Measurements from ENCODE around the gene GEN1. TPM values are rescaled to one million over a fixed set of nuclear protein-coding genes. Genes with fewer than 3 reads are reported as not detected.

The GEN1 gene
- 10 to 100 TPM in 3 of 9 donors, 1 to 10 TPM in 6; 1.5 to 20.4 (median 4.2) TPM for total RNA-seq
- polyA plus RNA-seq = 1 to 10 TPM; 2.9 to 5.4 (median 5.3) TPM
- long read RNA-seq, donor 1, full-length matches to known transcripts = 2 of 2 reads
- long read RNA-seq, donor 1, partial matches to known transcripts = 0 of 2 reads
- long read RNA-seq, donor 1, other reads (novel, unspliced or antisense) = 0 of 2 reads
- long read RNA-seq, donor 2, partial matches to known transcripts = 0 of 1 reads
- long read RNA-seq, donor 2, other reads (novel, unspliced or antisense) = 0 of 1 reads
- long read RNA-seq, donor 3, partial matches to known transcripts = 0 of 1 reads
- long read RNA-seq, donor 3, other reads (novel, unspliced or antisense) = 0 of 1 reads
- long read RNA-seq, donor 4 = 0 reads
- long read RNA-seq, donor 5, partial matches to known transcripts = 0 of 2 reads
- long read RNA-seq, donor 5, other reads (novel, unspliced or antisense) = 2 of 2 reads
- long read RNA-seq, donor 6 = 0 reads
- long read RNA-seq, donor 7, full-length matches to known transcripts = 3 of 3 reads
- long read RNA-seq, donor 7, partial matches to known transcripts = 0 of 3 reads
- long read RNA-seq, donor 7, other reads (novel, unspliced or antisense) = 0 of 3 reads
- long read RNA-seq, donor 8 = 0 reads
- long read RNA-seq, donor 9 = 0 reads
- long read RNA-seq, donor 10, full-length matches to known transcripts = 2 of 2 reads
- long read RNA-seq, donor 10, partial matches to known transcripts = 0 of 2 reads
- long read RNA-seq, donor 10, other reads (novel, unspliced or antisense) = 0 of 2 reads

- Histone ChIP-seq H3K4me3 (peak within 1 kb of the TSS; percentile 60 to 85 (median 78)), H3K36me3 (replicated peaks in 1 of 2) (no peaks in the 10 kb centered on the region), H3K27ac (peak within 1 kb of the TSS; percentile 82 to 99 (median 97)), H3K4me1 (replicated peaks in 1 of 2) (peaks cover 8 to 19% of the 10 kb centered on the region in 2 donors), H3K27me3 (no peaks in the 10 kb centered on the region), H3K9me3 (replicated peaks in 1 of 3) (no peaks in the 10 kb centered on the region)
- peak; percentile 85 to 91 (median 88) for DNase-seq
- intact Hi-C loops (cut with DNase I) = no loop called here
- 0 to 2% (median 1%) methylated on average over 39 to 76 of the region's 76 CpGs for WGBS, 4 donors
- no peak for TF ChIP-seq POLR2A (IDR thresholded peaks at IDR 0.05)
- TF ChIP-seq CTCF (IDR thresholded peaks at IDR 0.05) = no peak
Measured at GRCh38 chr2:17753803-17754663, at the start of gene GEN1, which contains the start of gene SMC6. Gene GEN1 (plus strand): TSS chr2:17754138. CDS start chr2:17759944, 5,806 bp downstream. Gene SMC6 (minus strand): TSS chr2:17753810. CDS start chr2:17745946, 7,864 bp downstream.

- Histone ChIP-seq H3K36me3 (replicated peaks in 1 of 2) (peaks cover 0 to 15% of the 10 kb centered on the region in 2 donors), H3K9me3 (replicated peaks in 1 of 3) (no peaks in the 10 kb centered on the region), H3K4me1 (replicated peaks in 1 of 2) (no peaks in the 10 kb centered on the region), H3K27me3 (no peaks in the 10 kb centered on the region), H3K4me3 (no peak overlapping the region), H3K27ac (no peak overlapping the region)
- intact Hi-C loops (cut with DNase I) = no loop called here
- DNase-seq = no peak
- WGBS, 4 donors = 89 to 93% (median 91%) methylated on average over 4 of the region's 4 CpGs
- TF ChIP-seq CTCF (IDR thresholded peaks at IDR 0.05) (no peak), POLR2A (IDR thresholded peaks at IDR 0.05) (no peak)
Measured at GRCh38 chr2:17706845-17707244, 47.1 kb upstream of the GEN1 start.

GRCh38 chr2:17708501-17708900, 45.4 kb upstream of the GEN1 start:
- H3K27me3 ChIP-seq = no peaks in the 10 kb centered on the region
- no peaks in the 10 kb centered on the region for H3K9me3 ChIP-seq (replicated peaks in 1 of 3)
- H3K4me1 ChIP-seq (replicated peaks in 1 of 2) = no peaks in the 10 kb centered on the region
- intact Hi-C loops (cut with DNase I) = no loop called here
- H3K36me3 ChIP-seq (replicated peaks in 1 of 2) = peaks cover 0 to 3% of the 10 kb centered on the region in 2 donors
- H3K27ac ChIP-seq = no peak overlapping the region
- 94 to 100% (median 96%) methylated on average over 1 of the region's 1 CpG for WGBS, 4 donors
- no peak for DNase-seq
- H3K4me3 ChIP-seq = no peak overlapping the region
- TF ChIP-seq CTCF (IDR thresholded peaks at IDR 0.05) = no peak
